ENCODE data around the gene GYG1. TPM values are rescaled to one million over a fixed set of nuclear protein-coding genes. Genes with fewer than 3 reads are reported as not detected.

The GYG1 gene
- total and polyA plus RNA-seq, 2 of the 8 experiments (the other 6 are each of a cell fraction or from before 2014, with no cell fraction given), result 19.4 to 34.2 TPM

DNA sequence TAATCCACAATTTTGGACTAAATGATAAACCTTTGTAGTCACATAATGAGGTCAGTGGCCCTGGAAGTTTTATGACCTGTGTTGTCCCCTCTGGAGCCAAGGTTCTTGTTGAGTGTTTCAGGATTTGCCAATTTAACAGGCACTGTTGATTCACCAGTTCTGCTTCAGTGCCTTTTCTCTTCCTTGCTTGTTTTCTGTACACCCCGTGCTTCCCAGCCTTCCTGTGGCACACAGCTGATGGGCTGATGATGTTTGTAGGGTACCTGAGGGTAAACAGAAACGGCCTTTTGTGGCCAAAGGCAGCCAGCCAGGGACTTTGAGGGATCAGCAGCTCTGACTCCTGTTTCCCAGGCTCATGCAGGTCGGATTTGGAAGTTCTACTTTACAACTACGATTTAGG, 13.3 kb downstream of the GYG1 start:
- Histone ChIP-seq H2AFZ (ENCODE audit: low read length) (0 out of 2 replicates have a peak overlapping the region, but pooled peaks have one; percentile 8), H3K4me2 (ENCODE audit: insufficient read depth in 1 of 2, low read depth in 2 of 2, low read length in 2 of 2) (no peak overlapping the region), H3K4me3 (ENCODE audit: extremely low read depth in 1 of 4, insufficient read depth in 2 of 4, low read depth in 3 of 4, low read length in 4 of 4) (no peak overlapping the region), H2BK15ac (ENCODE audit: low read length) (no peak overlapping the region), H3K27me3 (replicated peaks in 1 of 4; ENCODE audit: control insufficient read depth in 3 of 4, extremely low read depth in 1 of 4, insufficient read depth in 3 of 4, low read length in 3 of 4) (no peaks in the 10 kb centered on the region), H3K27ac (ENCODE audit: low read depth, low read length) (no peak overlapping the region; the same call in 1 of the 2 replicates), H3K23me2 (ENCODE audit: low read depth, low read length) (no peaks in the 10 kb centered on the region), H4K20me1 (replicated peaks in 1 of 2; ENCODE audit: control insufficient read depth in 1 of 2, insufficient read depth in 2 of 2, low read length in 2 of 2) (no peaks in the 10 kb centered on the region), H3K4ac (replicated peaks; ENCODE audit: insufficient read length, low read depth, low read length) (no peak overlapping the region), H2BK20ac (ENCODE audit: low read length) (peak overlapping the region; percentile 48; the same call in 1 of the 2 replicates), H3K79me1 (ENCODE audit: low read depth, low read length) (no peaks in the 10 kb centered on the region), H3K9me3 (ENCODE audit: insufficient read depth in 2 of 2, low read depth in 1 of 2, low read length in 1 of 2) (no peaks in the 10 kb centered on the region), H3K9ac (replicated peaks in 1 of 4; ENCODE audit: extremely low read depth in 1 of 4, low read depth in 3 of 4, low read length in 3 of 4) (peak overlapping the region in 1 of 4 experiments; percentile 18; a peak in 1 of 7 replicates), H3K18ac (ENCODE audit: extremely low read depth, low read length) (no peak overlapping the region), H3K56ac (replicated peaks; ENCODE audit: insufficient read length, low read depth, low read length) (no peak overlapping the region), H3K4me1 (replicated peaks in 1 of 4; ENCODE audit: control insufficient read depth in 3 of 4, insufficient read depth in 4 of 4, low read length in 3 of 4) (peaks cover 0 to 12% (median 2%) of the 10 kb centered on the region in 4 experiments; a peak in 2 of 7 replicates), H4K5ac (ENCODE audit: insufficient read length, low read depth, low read length) (no peak overlapping the region), H2BK12ac (ENCODE audit: low read depth, low read length) (no peak overlapping the region), H2BK5ac (ENCODE audit: low read depth, low read length) (no peak overlapping the region; the same call in 1 of the 2 replicates), H3K14ac (ENCODE audit: insufficient read length) (no peak overlapping the region), H3K36me3 (ENCODE audit: control insufficient read depth in 2 of 4, insufficient read depth in 4 of 4, low read length in 3 of 4) (peaks cover 0 to 8% (median 3%) of the 10 kb centered on the region in 4 experiments; a peak in 3 of 8 replicates), H4K8ac (ENCODE audit: extremely low read depth, insufficient read depth, low read length) (no peak overlapping the region), H3K23ac (ENCODE audit: insufficient read length) (no peak overlapping the region), H4K91ac (replicated peaks; ENCODE audit: insufficient read length, low read length) (no peak overlapping the region), H2AK5ac (ENCODE audit: low read depth, low read length) (peak overlapping the region; percentile 70; the same call in 1 of the 2 replicates), H2BK120ac (replicated peaks; ENCODE audit: low read depth, low read length) (no peak overlapping the region), H3K79me2 (ENCODE audit: control insufficient read depth in 1 of 2, insufficient read depth in 2 of 2, low read length in 2 of 2) (no peaks in the 10 kb centered on the region)
- FAIRE-seq (no peak), DNase-seq (ENCODE audit: low read depth in 1 of 2, low spot score in 2 of 2) (no peak)
- ChIA-PET CTCF (ENCODE audit: partially characterized antibody) (no interaction called here), POLR2A (ENCODE audit: partially characterized antibody) (no interaction called here)
- 82% methylated on average over 4 of the region's 4 CpGs; no CpG with 5 or more reads in 1 of the 2 experiments for WGBS, 2 experiments (ENCODE audit: extremely low coverage in 1 of 2, insufficient coverage in 1 of 2, insufficient read length in 1 of 2, insufficient replicate concordance in 2 of 2, low coverage in 1 of 2, low lambda C conversion rate in 2 of 2, missing lambda C conversion rate in 1 of 2)
- TF ChIP-seq CHD2 (IDR thresholded peaks at IDR 0.05; ENCODE audit: low read length) (no peak), CTBP2 (IDR thresholded peaks at IDR 0.05; ENCODE audit: borderline replicate concordance, insufficient read depth, insufficient read length, low read length) (no peak), TAF7 (optimal IDR thresholded peaks at IDR 0.05; ENCODE audit: borderline replicate concordance, low read depth, low read length) (no peak), SAP30 (IDR thresholded peaks at IDR 0.05; ENCODE audit: insufficient read depth, insufficient replicate concordance, low read length) (no peak), SRF (IDR thresholded peaks at IDR 0.05; ENCODE audit: low read depth, low read length) (no peak), BRCA1 (IDR thresholded peaks at IDR 0.05; ENCODE audit: low read depth, low read length) (no peak), JUN (IDR thresholded peaks at IDR 0.05; ENCODE audit: low read depth, low read length) (no peak), RBBP5 (IDR thresholded peaks at IDR 0.05; ENCODE audit: borderline replicate concordance, low read depth, low read length) (no peak), CBX5 (IDR thresholded peaks at IDR 0.05; ENCODE audit: low read depth, low read length) (no peak), RAD21 (IDR thresholded peaks at IDR 0.05 in 1 of 2, conservative IDR thresholded peaks at IDR 0.05 in 1 of 2; ENCODE audit: low read depth in 2 of 2, low read length in 2 of 2) (no peak), SIN3A (conservative IDR thresholded peaks at IDR 0.05 in 1 of 2, IDR thresholded peaks at IDR 0.05 in 1 of 2; ENCODE audit: low read depth in 1 of 2, low read length in 2 of 2) (no peak), JUND (IDR thresholded peaks at IDR 0.05; ENCODE audit: low read length) (no peak), POLR2A (IDR thresholded peaks at IDR 0.05; ENCODE audit: control extremely low read depth in 1 of 2, low read depth in 2 of 2, low read length in 2 of 2) (no peak), RXRA (IDR thresholded peaks at IDR 0.05; ENCODE audit: insufficient read depth, low read depth, low read length) (no peak)
